Prostate gland (tissue), 2 donors: ENCODE data around the gene KDM5A. TPM values are rescaled to one million over a fixed set of nuclear protein-coding genes. Genes with fewer than 3 reads are reported as not detected.

ENCODE experiments used
- DNase-seq: peaks from one replicate; pipeline ENCODE4 v3.0.0-alpha.2; 2019; ENCODE audit warnings: low spot score
- H3K27ac ChIP-seq, 2 donors: fragments of 200-600 bp; sonication (generic); 2 replicates each; pipeline ENCODE4 v1.5.1; 2017 to 2019
- H3K27me3 ChIP-seq: fragments of 200-600 bp; sonication (generic); replicated peaks from 2 replicates; pipeline ENCODE4 v1.5.1; 2019; ENCODE audit not compliant: insufficient read depth
- H3K36me3 ChIP-seq, 2 donors: fragments of 200-600 bp; sonication (generic); 1 replicate in 1 of 2; 2 replicates in 1 of 2; pipeline versions ENCODE4 v1.5.1 to v1.8.1; 2017 to 2019
- H3K4me1 ChIP-seq: fragments of 200-600 bp; sonication (generic); replicated peaks from 2 replicates; pipeline ENCODE4 v1.5.1; 2019
- H3K4me3 ChIP-seq, 2 donors: fragments of 200-600 bp; sonication (generic); 2 replicates each; pipeline ENCODE4 v1.5.1; 2017 to 2019
- H3K9me3 ChIP-seq: fragments of 200-600 bp; sonication (generic); 2 replicates; pipeline ENCODE4 v1.5.1; 2017
- POLR2A ChIP-seq: fragments of 450-650 bp; IDR thresholded peaks from one replicate; pipeline ENCODE4 v1.6.1; 2016; ENCODE audit warnings: antibody characterized with exemption, mild to moderate bottlenecking
- POLR2AphosphoS5 ChIP-seq: sonication (generic); formaldehyde crosslinking; IDR thresholded peaks from one replicate; pipeline ENCODE4 v1.6.1; 2017; ENCODE audit warnings: antibody characterized with exemption
- WGBS: methylation state at CpG from one replicate; pipeline ENCODE4 v1.1.5; 2018; 5-methylcytosine and 5-hydroxymethylcytosine counted together
- intact Hi-C: fragments of 100-400 bp; cut with DNase I; formaldehyde crosslinking; loops from one replicate; pipeline ENCODE4 v1.14.2; 2022
- total RNA-seq, 2 donors: library from RNA; depleted of rRNA; stranded (reverse); fragments of >200 nt; gene quantifications; one replicate each; pipeline ENCODE4 v1.1.0, GENCODE V29; 2016
- TF ChIP-seq, protein P1 (sequence below), 4 experiments: fragments of 200-600 bp in 2 of 4; fragments of 450-650 bp in 2 of 4; sonication (generic) in 2 of 4; IDR thresholded peaks; 1 replicate in 3 of 4; 2 replicates in 1 of 4; pipeline ENCODE4 v1.5.1; 2016 to 2019; ENCODE audit warnings: antibody characterized with exemption in 4 of 4, mild to moderate bottlenecking in 2 of 4, moderate library complexity in 2 of 4

The KDM5A gene
- total RNA-seq, 2 donors from 2014 or later = 38.5 to 51.0 TPM

DNA sequence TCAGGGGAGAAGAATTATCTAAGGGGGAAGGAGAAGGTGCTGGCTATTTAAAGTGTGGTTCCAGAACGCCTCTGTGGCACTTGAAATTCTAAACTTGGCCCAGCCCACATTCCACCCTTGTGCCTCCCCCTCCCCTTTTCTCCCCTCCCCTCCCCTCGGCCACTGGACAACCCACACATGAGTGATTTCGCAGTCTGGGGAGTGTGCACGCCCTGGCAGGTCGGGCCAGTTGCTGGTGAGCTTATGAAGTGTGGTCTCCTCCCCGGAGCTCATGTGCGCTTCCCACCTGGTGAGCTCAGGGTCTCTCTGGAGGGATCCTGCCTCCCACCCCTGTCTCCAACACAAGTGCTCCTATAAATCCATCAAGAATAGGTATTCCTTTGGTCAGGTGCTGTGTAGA lies 126.3 kb downstream of the KDM5A start, which contains the start of gene SLC6A13:
Gene SLC6A13, minus strand, starts transcription at position 20 of the 400 bp plus-strand sequence. CDS start 2,784 bp downstream, outside the sequence.
- peaks cover 2% of the 10 kb centered on the region for H3K27me3 ChIP-seq
- intact Hi-C loops = no loop called here
- no peak within 1 kb of the TSS for H3K27ac ChIP-seq
- DNase-seq = no peak
- no peaks in the 10 kb centered on the region for H3K4me1 ChIP-seq
- H3K4me3 ChIP-seq = no peak within 1 kb of the TSS
- no peaks in the 10 kb centered on the region for H3K36me3 ChIP-seq
- no peaks in the 10 kb centered on the region for H3K9me3 ChIP-seq
- 22% methylated on average over 7 of the region's 7 CpGs for WGBS
- TF ChIP-seq POLR2AphosphoS5 = no peak
- no peak for TF ChIP-seq POLR2A
- TF ChIP-seq, protein P1, sequence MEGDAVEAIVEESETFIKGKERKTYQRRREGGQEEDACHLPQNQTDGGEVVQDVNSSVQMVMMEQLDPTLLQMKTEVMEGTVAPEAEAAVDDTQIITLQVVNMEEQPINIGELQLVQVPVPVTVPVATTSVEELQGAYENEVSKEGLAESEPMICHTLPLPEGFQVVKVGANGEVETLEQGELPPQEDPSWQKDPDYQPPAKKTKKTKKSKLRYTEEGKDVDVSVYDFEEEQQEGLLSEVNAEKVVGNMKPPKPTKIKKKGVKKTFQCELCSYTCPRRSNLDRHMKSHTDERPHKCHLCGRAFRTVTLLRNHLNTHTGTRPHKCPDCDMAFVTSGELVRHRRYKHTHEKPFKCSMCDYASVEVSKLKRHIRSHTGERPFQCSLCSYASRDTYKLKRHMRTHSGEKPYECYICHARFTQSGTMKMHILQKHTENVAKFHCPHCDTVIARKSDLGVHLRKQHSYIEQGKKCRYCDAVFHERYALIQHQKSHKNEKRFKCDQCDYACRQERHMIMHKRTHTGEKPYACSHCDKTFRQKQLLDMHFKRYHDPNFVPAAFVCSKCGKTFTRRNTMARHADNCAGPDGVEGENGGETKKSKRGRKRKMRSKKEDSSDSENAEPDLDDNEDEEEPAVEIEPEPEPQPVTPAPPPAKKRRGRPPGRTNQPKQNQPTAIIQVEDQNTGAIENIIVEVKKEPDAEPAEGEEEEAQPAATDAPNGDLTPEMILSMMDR (IDR thresholded peaks at IDR 0.05) = no peak

DNA sequence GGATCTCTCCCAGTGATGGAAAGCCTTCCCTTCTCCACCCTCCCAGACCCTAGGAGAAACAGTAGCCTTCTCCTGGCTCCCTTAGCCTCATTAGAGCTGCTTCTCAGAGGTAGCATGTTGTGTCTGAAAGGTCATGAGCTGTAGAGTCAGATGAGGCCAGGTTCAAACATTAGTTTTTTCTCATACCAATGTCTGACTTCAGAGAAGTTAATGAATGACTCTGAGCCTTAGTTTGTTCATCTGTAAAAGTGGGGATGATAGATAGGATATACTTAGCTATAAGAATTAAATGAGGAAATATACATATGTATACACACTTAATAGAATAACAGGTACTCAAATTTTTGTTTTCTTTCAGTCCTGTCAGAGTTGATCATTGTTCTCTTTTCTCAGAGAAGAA lies 127.0 kb downstream of the KDM5A start:
- TF ChIP-seq, protein P1 (IDR thresholded peaks at IDR 0.05) = no peak
- TF ChIP-seq POLR2A (no peak), POLR2AphosphoS5 (no peak)
- no peaks in the 10 kb centered on the region for H3K4me1 ChIP-seq
- H3K27ac ChIP-seq = no peak overlapping the region
- intact Hi-C loops = no loop called here
- peaks cover 2% of the 10 kb centered on the region for H3K27me3 ChIP-seq
- no peak for DNase-seq
- H3K36me3 ChIP-seq = no peaks in the 10 kb centered on the region
- no peaks in the 10 kb centered on the region for H3K9me3 ChIP-seq
- H3K4me3 ChIP-seq = no peak overlapping the region

DNA sequence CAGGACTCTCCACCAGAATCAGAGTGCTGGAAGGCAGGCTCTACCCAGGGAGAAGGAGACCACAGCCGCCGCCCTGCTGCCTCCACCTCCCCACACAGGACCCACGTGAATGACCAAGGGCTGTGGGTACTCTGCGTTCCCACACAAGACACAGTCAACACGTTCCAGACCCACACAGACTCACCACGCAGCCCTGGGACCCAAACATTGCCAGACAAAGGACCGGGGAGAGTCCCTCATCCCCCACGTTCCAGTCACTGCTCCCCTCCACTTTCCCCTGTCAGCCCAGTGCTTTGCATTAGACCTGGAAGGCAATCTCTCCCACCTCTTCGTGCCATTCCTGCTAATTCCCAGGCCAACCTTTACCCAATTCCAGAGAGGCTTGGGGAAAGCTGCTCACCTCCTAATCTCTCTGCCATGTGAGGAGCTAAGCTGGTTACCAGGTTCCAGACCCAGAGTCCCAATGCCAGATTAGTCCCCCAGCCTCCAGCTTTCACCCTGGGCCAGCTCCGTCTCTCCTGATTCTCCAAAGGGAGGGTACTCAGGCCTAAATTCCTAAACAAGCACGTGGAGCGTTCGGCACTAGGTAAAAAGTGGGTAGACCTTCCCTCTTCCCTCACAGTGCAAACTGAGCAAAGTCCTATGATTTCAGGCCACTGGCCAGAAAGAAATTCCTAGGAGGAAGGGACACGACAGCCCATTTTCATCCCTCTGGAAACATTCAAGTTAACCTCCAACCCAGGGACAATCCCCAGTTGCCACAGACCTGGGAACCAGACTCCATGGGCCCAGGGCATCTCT lies 131.4 kb downstream of the KDM5A start:
- no peaks in the 10 kb centered on the region for H3K9me3 ChIP-seq
- intact Hi-C loops = no loop called here
- DNase-seq = no peak
- peaks cover 2% of the 10 kb centered on the region for H3K27me3 ChIP-seq
- 61% methylated on average over 14 of the region's 14 CpGs for WGBS
- no peaks in the 10 kb centered on the region for H3K4me1 ChIP-seq
- no peak overlapping the region for H3K27ac ChIP-seq
- no peak overlapping the region for H3K4me3 ChIP-seq
- TF ChIP-seq POLR2AphosphoS5 = no peak
- TF ChIP-seq, protein P1 (IDR thresholded peaks at IDR 0.05) = no peak
- H3K36me3 ChIP-seq = no peaks in the 10 kb centered on the region

DNA sequence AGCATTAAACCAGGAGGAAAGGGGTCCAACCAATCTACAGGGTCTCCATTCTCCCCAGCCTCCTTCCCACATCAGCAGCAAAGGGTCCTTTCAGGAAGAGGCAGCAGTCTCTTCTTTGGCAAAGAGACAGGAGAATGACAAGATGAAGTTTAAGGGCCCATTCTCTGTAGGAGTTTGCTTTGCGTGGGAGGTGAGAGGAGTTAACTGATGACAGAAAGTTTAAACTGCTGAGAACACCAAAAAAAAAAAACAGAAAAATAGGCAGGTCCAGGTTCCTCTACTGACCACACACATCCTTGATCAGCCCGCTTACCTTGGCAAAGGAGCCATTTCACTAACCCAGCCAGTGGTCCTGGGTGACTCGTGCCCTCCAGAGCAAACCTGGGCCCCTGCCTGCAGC lies 132.2 kb downstream of the KDM5A start:
- WGBS = 68% methylated on average over 3 of the region's 3 CpGs
- DNase-seq = no peak
- intact Hi-C loops = no loop called here
- Histone ChIP-seq H3K9me3 (no peaks in the 10 kb centered on the region), H3K27me3 (peaks cover 2% of the 10 kb centered on the region), H3K27ac (no peak overlapping the region), H3K4me1 (no peaks in the 10 kb centered on the region), H3K4me3 (no peak overlapping the region), H3K36me3 (no peaks in the 10 kb centered on the region)
- no peak for TF ChIP-seq POLR2AphosphoS5
- TF ChIP-seq, protein P1 (IDR thresholded peaks at IDR 0.05) = no peak
- no peak for TF ChIP-seq POLR2A

DNA sequence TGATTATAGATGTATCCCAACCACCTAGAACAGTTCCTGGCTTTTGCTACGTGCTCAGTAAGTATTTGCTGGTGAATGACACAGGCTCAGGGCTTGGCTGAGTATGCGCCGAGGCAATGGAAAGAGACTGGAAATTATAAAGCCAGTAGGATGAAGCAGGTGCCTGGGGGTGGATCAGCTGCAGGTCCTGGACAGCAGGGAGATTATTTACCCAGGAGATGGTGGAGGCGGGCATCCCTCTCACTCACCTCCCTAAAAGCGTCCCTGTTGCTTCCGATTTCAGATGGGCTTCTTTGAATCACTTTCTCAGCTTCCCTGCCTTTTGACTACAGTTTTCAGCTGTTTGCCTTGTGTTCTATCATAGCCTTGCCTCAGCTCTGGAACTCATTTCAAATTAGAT lies 132.9 kb downstream of the KDM5A start:
- intact Hi-C loops = no loop called here
- no peak overlapping the region for H3K27ac ChIP-seq
- no peaks in the 10 kb centered on the region for H3K9me3 ChIP-seq
- H3K4me1 ChIP-seq = no peaks in the 10 kb centered on the region
- no peaks in the 10 kb centered on the region for H3K36me3 ChIP-seq
- H3K27me3 ChIP-seq = peaks cover 2% of the 10 kb centered on the region
- DNase-seq = no peak
- TF ChIP-seq POLR2AphosphoS5 (no peak), POLR2A (no peak)
- TF ChIP-seq, protein P1 (IDR thresholded peaks at IDR 0.05) = no peak
- 81% methylated on average over 6 of the region's 6 CpGs for WGBS
- H3K4me3 ChIP-seq = no peak overlapping the region
